ENCODE results near the gene MGAT5.

MGAT5 gene

GRCh38 chr2:134287323-134287722 lies 33.5 kb downstream of the MGAT5 start:
- Histone ChIP-seq H4K20me1 (ENCODE audit: insufficient read depth, low read length) (no peaks in the 10 kb centered on the region), H3K4me3 (ENCODE audit: low read depth, low read length, poor library complexity, severe bottlenecking) (peak overlapping the region; percentile 5), H3K4me2 (ENCODE audit: low read length) (peak overlapping the region; percentile 31; the same call in 1 of the 2 replicates), H2AFZ (ENCODE audit: low read length) (no peak overlapping the region), H3K36me3 (ENCODE audit: insufficient read depth, low read length) (no peaks in the 10 kb centered on the region; the same call in 1 of the 2 replicates), H3K9ac (ENCODE audit: low read length) (peak overlapping the region; percentile 36), H3K4me1 (ENCODE audit: insufficient read depth, low read length, severe bottlenecking) (peaks cover 100% of the 10 kb centered on the region), H3F3A (ENCODE audit: insufficient read depth, low read length) (0 out of 2 replicates have a peak, but pooled peaks cover under 1% of the 10 kb centered on the region), H3K27ac (ENCODE audit: low read depth, low read length, poor library complexity, severe bottlenecking) (peak overlapping the region; percentile 97), H3K79me2 (ENCODE audit: insufficient read depth, low read length) (peaks cover 55% of the 10 kb centered on the region), H3K9me2 (ENCODE audit: low read depth, low read length) (no peaks in the 10 kb centered on the region), H3K9me3 (ENCODE audit: low read length) (no peaks in the 10 kb centered on the region), H3K27me3 (ENCODE audit: insufficient read depth, low read length) (no peaks in the 10 kb centered on the region)
- no peak for TF ChIP-seq EZH2 (IDR thresholded peaks at IDR 0.05; ENCODE audit: borderline replicate concordance, low read length)
- TF ChIP-seq, protein P1, sequence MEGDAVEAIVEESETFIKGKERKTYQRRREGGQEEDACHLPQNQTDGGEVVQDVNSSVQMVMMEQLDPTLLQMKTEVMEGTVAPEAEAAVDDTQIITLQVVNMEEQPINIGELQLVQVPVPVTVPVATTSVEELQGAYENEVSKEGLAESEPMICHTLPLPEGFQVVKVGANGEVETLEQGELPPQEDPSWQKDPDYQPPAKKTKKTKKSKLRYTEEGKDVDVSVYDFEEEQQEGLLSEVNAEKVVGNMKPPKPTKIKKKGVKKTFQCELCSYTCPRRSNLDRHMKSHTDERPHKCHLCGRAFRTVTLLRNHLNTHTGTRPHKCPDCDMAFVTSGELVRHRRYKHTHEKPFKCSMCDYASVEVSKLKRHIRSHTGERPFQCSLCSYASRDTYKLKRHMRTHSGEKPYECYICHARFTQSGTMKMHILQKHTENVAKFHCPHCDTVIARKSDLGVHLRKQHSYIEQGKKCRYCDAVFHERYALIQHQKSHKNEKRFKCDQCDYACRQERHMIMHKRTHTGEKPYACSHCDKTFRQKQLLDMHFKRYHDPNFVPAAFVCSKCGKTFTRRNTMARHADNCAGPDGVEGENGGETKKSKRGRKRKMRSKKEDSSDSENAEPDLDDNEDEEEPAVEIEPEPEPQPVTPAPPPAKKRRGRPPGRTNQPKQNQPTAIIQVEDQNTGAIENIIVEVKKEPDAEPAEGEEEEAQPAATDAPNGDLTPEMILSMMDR (IDR thresholded peaks at IDR 0.05; ENCODE audit: low read length): no peak

DNA sequence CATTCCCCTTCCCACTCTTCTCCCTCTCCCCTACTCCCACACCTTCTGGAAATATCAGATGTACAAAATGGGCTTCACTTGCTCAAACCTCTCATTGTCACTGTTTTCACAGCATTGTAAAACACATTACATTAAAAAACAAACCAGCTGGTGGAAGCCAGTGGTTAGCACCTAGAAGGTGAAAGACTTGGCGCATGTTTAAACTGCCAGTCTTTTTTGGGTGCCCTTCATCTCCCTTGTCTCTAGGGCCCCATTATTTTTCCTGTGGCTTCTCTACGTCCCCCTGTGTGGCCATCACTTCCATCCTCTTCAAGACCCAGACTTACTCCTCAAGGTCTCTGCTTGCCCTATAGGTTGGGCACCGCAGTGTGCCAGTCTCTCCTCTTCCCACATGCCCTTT lies 34.9 kb downstream of the MGAT5 start:
- Histone ChIP-seq H2AFZ (ENCODE audit: low read length) (no peak overlapping the region), H4K20me1 (ENCODE audit: insufficient read depth, low read length) (no peaks in the 10 kb centered on the region), H3K4me1 (ENCODE audit: insufficient read depth, low read length, severe bottlenecking) (peaks cover 100% of the 10 kb centered on the region), H3K9me2 (ENCODE audit: low read depth, low read length) (no peaks in the 10 kb centered on the region), H3K9ac (ENCODE audit: low read length) (peak overlapping the region; percentile 38), H3K27ac (ENCODE audit: low read depth, low read length, poor library complexity, severe bottlenecking) (peak overlapping the region; percentile 97), H3K27me3 (ENCODE audit: insufficient read depth, low read length) (no peaks in the 10 kb centered on the region), H3K9me3 (ENCODE audit: low read length) (no peaks in the 10 kb centered on the region), H3K36me3 (ENCODE audit: insufficient read depth, low read length) (no peaks in the 10 kb centered on the region; the same call in 1 of the 2 replicates), H3F3A (ENCODE audit: insufficient read depth, low read length) (peaks cover 3% of the 10 kb centered on the region; the same call in 1 of the 2 replicates), H3K4me3 (ENCODE audit: low read depth, low read length, poor library complexity, severe bottlenecking) (peak overlapping the region; percentile 8), H3K4me2 (ENCODE audit: low read length) (peak overlapping the region; percentile 59), H3K79me2 (ENCODE audit: insufficient read depth, low read length) (peaks cover 53% of the 10 kb centered on the region)
- no peak for TF ChIP-seq EZH2 (IDR thresholded peaks at IDR 0.05; ENCODE audit: borderline replicate concordance, low read length)
- TF ChIP-seq, protein P1 (IDR thresholded peaks at IDR 0.05; ENCODE audit: low read length): no peak

GRCh38 chr2:134289225-134289624 lies 35.4 kb downstream of the MGAT5 start:
- Histone ChIP-seq H3K4me3 (ENCODE audit: low read depth, low read length, poor library complexity, severe bottlenecking) (peak overlapping the region; percentile 8), H3K36me3 (ENCODE audit: insufficient read depth, low read length) (no peaks in the 10 kb centered on the region; the same call in 1 of the 2 replicates), H2AFZ (ENCODE audit: low read length) (no peak overlapping the region), H3K27ac (ENCODE audit: low read depth, low read length, poor library complexity, severe bottlenecking) (peak overlapping the region; percentile 97), H3K79me2 (ENCODE audit: insufficient read depth, low read length) (peaks cover 50% of the 10 kb centered on the region), H3K27me3 (ENCODE audit: insufficient read depth, low read length) (no peaks in the 10 kb centered on the region), H3K9ac (ENCODE audit: low read length) (peak overlapping the region; percentile 38), H3K9me2 (ENCODE audit: low read depth, low read length) (no peaks in the 10 kb centered on the region), H3K4me2 (ENCODE audit: low read length) (peak overlapping the region; percentile 59), H3F3A (ENCODE audit: insufficient read depth, low read length) (peaks cover 3% of the 10 kb centered on the region; the same call in 1 of the 2 replicates), H4K20me1 (ENCODE audit: insufficient read depth, low read length) (no peaks in the 10 kb centered on the region), H3K9me3 (ENCODE audit: low read length) (no peaks in the 10 kb centered on the region), H3K4me1 (ENCODE audit: insufficient read depth, low read length, severe bottlenecking) (peaks cover 100% of the 10 kb centered on the region)
- TF ChIP-seq, protein P1 (IDR thresholded peaks at IDR 0.05; ENCODE audit: low read length): no peak
- TF ChIP-seq EZH2 (IDR thresholded peaks at IDR 0.05; ENCODE audit: borderline replicate concordance, low read length): no peak
